AG09319 (cell line): ENCODE measurements around the gene RASSF3.

Experiments used
- DNase-seq: peaks from one replicate; pipeline ENCODE4 v3.0.0-alpha.2; 2010; ENCODE audit warnings: low read depth; ENCODE audit errors: extremely low read depth
- TF ChIP-seq, protein P1 (sequence below): IDR thresholded peaks from 2 replicates; pipeline ENCODE4 v1.5.1; 2011; ENCODE audit warnings: low read depth, mild to moderate bottlenecking, inconsistent platforms, low read length, moderate library complexity

Gene RASSF3

DNA sequence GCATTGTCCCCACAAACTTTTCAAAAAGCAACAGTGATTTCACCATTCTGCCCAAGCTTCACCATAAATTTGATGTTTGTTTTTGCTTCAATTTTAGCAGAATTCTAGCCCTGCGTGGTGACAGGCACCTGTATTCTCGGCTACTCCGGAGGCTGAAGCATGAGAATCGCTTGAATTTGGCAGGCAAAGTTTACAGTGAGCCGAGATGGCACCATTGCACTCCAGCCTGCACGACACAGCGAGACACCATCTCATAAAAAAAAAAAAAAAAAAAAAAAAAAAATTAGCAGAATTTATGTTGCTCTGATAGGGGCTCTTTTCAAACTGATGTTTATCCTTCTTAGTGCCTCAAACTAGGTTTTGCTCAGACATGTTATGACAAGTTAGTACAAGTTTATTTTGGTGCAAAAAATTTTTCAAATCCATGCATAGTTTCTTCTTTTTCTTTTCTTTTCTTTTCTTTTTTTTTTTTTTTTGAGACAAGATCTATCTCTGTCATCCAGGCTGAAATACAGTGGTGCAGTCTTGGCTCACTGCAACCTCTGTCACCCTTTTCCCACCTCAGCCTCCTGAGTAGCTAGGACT is 24.3 kb downstream of the RASSF3 start:
- TF ChIP-seq, protein P1, sequence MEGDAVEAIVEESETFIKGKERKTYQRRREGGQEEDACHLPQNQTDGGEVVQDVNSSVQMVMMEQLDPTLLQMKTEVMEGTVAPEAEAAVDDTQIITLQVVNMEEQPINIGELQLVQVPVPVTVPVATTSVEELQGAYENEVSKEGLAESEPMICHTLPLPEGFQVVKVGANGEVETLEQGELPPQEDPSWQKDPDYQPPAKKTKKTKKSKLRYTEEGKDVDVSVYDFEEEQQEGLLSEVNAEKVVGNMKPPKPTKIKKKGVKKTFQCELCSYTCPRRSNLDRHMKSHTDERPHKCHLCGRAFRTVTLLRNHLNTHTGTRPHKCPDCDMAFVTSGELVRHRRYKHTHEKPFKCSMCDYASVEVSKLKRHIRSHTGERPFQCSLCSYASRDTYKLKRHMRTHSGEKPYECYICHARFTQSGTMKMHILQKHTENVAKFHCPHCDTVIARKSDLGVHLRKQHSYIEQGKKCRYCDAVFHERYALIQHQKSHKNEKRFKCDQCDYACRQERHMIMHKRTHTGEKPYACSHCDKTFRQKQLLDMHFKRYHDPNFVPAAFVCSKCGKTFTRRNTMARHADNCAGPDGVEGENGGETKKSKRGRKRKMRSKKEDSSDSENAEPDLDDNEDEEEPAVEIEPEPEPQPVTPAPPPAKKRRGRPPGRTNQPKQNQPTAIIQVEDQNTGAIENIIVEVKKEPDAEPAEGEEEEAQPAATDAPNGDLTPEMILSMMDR: no peak
- DNase-seq: no peak

DNA sequence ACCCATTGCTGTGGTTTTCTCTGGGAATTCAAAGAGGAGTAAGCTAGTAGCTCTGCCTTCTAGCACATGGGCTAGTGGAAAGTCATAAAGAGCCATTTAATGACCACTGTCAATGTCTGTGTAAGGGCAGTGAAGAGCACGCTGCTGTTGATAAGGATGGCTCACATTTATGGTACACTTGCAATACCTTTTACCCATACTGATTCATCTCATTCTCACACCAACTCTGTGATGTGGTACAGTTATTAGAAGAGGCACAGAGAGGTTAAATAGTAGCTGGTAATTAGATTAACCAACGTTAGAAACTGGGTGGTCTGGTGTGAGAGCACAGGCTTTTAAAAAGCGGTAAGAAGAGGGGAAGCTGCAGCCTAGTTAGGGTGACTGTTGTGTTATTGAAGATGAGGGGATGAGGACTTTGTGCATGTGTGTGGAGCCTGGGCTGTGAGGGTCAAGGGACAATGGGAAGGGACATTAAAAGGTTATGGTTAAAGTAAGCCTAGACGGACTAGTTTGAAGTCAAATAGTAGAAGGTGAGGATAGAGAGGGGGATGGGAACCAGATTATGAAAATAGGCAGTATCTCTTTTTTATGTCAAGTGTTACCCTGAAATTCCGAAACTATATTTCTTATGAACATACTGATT is 25.2 kb downstream of the RASSF3 start:
- TF ChIP-seq, protein P1: no peak
- no peak for DNase-seq

DNA sequence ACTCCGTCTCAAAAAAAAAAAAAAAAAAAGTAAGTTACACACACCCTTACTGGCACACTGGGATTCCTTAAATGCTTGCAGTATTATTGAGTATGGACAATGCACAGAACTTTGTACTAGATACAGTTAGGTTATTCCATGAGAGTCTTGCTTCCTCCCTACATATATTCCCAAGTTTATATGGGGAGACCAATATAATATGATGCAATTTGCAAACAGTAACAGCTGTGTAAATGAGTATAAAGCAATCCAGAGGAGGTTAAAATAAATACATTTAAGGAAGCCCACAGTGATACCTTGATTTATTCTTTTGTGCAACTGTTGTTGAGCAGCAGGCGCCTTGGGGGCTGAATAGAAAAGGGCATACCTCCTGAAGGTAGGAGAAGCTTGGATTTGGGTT is 26.6 kb downstream of the RASSF3 start:
- no peak for DNase-seq
- TF ChIP-seq, protein P1: no peak

DNA sequence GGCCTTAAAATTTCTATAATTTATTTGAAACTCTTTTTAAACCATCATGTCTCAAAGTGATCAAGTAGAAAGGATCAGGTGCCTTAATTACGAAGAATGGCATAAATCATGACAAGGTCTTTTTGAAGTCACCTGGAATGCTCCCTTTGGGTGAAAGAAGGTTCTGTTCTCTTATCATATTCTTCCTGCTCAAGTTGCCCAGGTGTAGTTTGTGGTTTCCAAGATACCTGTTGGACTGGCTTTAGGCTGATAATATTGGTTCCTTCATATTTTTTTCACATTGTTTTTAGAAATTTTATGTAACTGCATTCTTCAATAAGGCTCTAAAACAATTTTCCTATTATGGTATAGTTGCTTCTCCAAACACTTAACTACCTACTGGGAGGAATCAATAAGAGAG is 29.2 kb downstream of the RASSF3 start:
- TF ChIP-seq, protein P1: no peak

DNA sequence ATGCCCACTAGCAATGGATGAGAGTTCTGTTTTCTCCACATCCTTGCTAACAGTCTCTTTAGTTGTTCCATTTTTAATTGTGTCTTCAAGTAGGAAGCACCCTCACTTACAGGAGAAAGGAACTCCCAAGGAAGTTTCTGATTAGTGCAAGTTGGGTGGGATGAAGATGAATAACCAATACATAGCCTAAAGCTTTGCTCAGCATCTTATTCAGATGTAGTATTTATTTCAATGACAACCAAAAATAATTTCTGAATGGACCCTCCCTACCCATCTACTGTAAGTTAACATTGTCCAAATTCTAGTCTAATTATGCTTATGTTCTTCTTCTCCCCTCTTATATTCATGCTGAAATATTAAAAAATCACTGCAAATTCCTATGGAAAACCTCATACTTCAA is 36.0 kb downstream of the RASSF3 start:
- TF ChIP-seq, protein P1: no peak

More for the DNA sequence above, 29.2 kb downstream of the RASSF3 start:
- no peak for DNase-seq

DNA sequence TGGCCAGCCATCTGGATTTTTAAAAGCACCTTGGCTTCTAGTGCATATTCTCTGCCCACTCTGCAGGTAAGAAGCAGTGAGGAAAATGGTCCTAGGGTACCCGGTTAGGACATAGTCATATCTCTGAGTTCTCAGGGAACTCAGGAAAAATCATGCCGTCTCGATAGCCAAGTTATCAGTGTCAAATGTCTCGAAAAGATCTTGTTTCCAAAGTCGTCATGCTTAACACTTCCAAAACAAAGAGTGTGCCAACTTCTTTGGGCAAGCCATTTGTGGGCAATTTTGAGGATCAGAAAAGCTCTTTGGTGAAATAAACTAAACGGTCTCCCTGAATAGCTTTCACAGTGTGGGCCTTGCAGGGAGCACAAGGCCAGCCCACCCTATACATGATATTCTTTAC is 39.2 kb downstream of the RASSF3 start:
- DNase-seq: no peak
- TF ChIP-seq, protein P1: no peak

More for the DNA sequence above, 36.0 kb downstream of the RASSF3 start:
- DNase-seq: no peak

DNA sequence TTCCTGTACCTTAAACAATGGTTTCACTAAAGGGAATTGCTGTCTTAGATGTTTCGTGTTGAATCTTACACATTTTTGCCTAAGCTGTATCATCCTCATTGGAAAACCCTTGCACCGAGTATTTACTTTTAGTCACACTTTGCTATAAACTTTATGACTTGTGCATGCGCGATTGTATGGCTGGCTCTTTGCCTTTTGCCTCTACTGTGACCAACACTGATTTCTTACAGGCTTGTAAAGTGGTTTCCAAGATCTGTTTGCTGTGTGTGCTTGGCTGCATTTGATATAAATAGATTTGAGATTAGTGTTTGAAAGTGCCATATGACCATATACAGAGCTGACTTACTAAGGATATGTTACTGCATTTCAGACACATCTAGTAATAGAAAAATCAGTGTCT is 40.5 kb downstream of the RASSF3 start:
- TF ChIP-seq, protein P1: no peak

More for the DNA sequence above, 40.5 kb downstream of the RASSF3 start:
- no peak for DNase-seq
